Endothelial cell of umbilical vein (primary cell): ENCODE measurements around the gene ECEL1. TPM values are rescaled to one million over a fixed set of nuclear protein-coding genes. Genes with fewer than 3 reads are reported as not detected.

Experiments
- BruUV-seq: library from RNA; stranded (reverse); fragments of 400-500 nt; replicated peaks from 2 replicates; lab custom pipeline; 2021; lab: Mats Ljungman, UMichigan
- CTCF ChIA-PET: fragments of 300-600, 350-600 bp; sonication (Branson Sonifier 250); formaldehyde crosslinking; loops from one replicate; lab custom pipeline; 2021; ENCODE audit warnings: antibody characterized with exemption, inconsistent platforms; lab: Charles Lee
- POLR2A ChIA-PET: fragments of 300-600, 350-600 bp; sonication (Branson Sonifier 250); formaldehyde crosslinking; loops from one replicate; lab custom pipeline; 2021; ENCODE audit warnings: antibody characterized with exemption, inconsistent platforms; lab: Charles Lee
- DNase-seq: peaks from one replicate; pipeline ENCODE4 v3.0.0-alpha.2; 2011; ENCODE audit warnings: low read depth, low spot score
- FAIRE-seq: peaks from 2 replicates; lab custom pipeline; 2011; peaks lifted over from hg19 to GRCh38; lab: Jason Lieb, UNC
- H2AFZ ChIP-seq: 2 replicates; pipeline ENCODE4 v1.6.0; 2012; ENCODE audit warnings: low read depth, low read length, control low read depth, inconsistent platforms
- H3K27ac ChIP-seq: 2 replicates; pipeline ENCODE4 v1.5.1; 2011; ENCODE audit warnings: low read depth, mild to moderate bottlenecking, control low read depth, low read length, moderate library complexity; ENCODE audit not compliant: insufficient read depth
- H3K27me3 ChIP-seq, 2 experiments: 2 replicates each; pipeline versions ENCODE4 v1.6.0 to v1.6.1; 2011; ENCODE audit warnings: low read length in 2 of 2, mixed read lengths in 1 of 2; ENCODE audit not compliant: control insufficient read depth in 2 of 2, insufficient read depth in 2 of 2
- H3K36me3 ChIP-seq, 2 experiments: 2 replicates in 1 of 2; 3 replicates in 1 of 2; pipeline ENCODE4 v1.5.1; 2011; ENCODE audit warnings: low read length in 2 of 2, mild to moderate bottlenecking in 1 of 2, moderate library complexity in 1 of 2; ENCODE audit not compliant: control insufficient read depth in 2 of 2, insufficient read depth in 2 of 2; ENCODE audit errors: extremely low read depth in 1 of 2
- H3K4me1 ChIP-seq: 3 replicates; pipeline ENCODE4 v1.5.1; 2011; ENCODE audit warnings: mild to moderate bottlenecking, low read length; ENCODE audit not compliant: control insufficient read depth, insufficient read depth; ENCODE audit errors: extremely low read depth
- H3K4me2 ChIP-seq: 2 replicates; pipeline ENCODE4 v1.6.1; 2011; ENCODE audit warnings: low read length, control low read depth, mixed read lengths; ENCODE audit not compliant: insufficient read depth
- H3K4me3 ChIP-seq, 3 experiments: fragments of 200-600 bp in 1 of 3; sonication (generic), shearing (Covaris generic) in 1 of 3; replicated peaks in 1 of 3; 2 replicates each; pipeline ENCODE4 v1.5.1; 2011 to 2016; ENCODE audit warnings: control low read depth in 3 of 3, low read length in 3 of 3, mild to moderate bottlenecking in 2 of 3, inconsistent platforms in 1 of 3, low read depth in 1 of 3, moderate library complexity in 1 of 3; ENCODE audit not compliant: insufficient read depth in 1 of 3
- H3K79me2 ChIP-seq: 2 replicates; pipeline ENCODE4 v1.6.0; 2012; ENCODE audit warnings: low read length, inconsistent platforms; ENCODE audit not compliant: control insufficient read depth, insufficient read depth
- H3K9ac ChIP-seq: replicated peaks from 2 replicates; pipeline ENCODE3; 2011; ENCODE audit warnings: low read length, control low read depth; ENCODE audit not compliant: insufficient read depth; ENCODE audit errors: extremely low read depth
- H3K9me1 ChIP-seq: replicated peaks from 3 replicates; pipeline ENCODE4 v1.6.0; 2011; ENCODE audit warnings: mild to moderate bottlenecking, low read length; ENCODE audit not compliant: control insufficient read depth, insufficient read depth; ENCODE audit errors: extremely low read depth
- H3K9me3 ChIP-seq: replicated peaks from 2 replicates; pipeline ENCODE4 v1.5.1; 2012; ENCODE audit warnings: low read length, inconsistent platforms; ENCODE audit not compliant: control insufficient read depth, insufficient read depth
- H4K20me1 ChIP-seq: replicated peaks from 2 replicates; pipeline ENCODE3; 2011; ENCODE audit warnings: mild to moderate bottlenecking, low read length; ENCODE audit not compliant: control insufficient read depth, insufficient read depth; ENCODE audit errors: extremely low read depth
- EZH2 ChIP-seq: IDR thresholded peaks from 2 replicates; pipeline ENCODE4 v1.6.1; 2012; ENCODE audit warnings: borderline replicate concordance, low read depth, mild to moderate bottlenecking, moderate library complexity, low read length, inconsistent platforms; ENCODE audit not compliant: severe bottlenecking
- FOS ChIP-seq: IDR thresholded peaks from 2 replicates; pipeline ENCODE4 v1.6.1; 2011; ENCODE audit warnings: mild to moderate bottlenecking, low read length, moderate library complexity, borderline replicate concordance; ENCODE audit not compliant: insufficient read depth
- GATA2 ChIP-seq: IDR thresholded peaks from 2 replicates; pipeline ENCODE4 v1.7.0; 2011; ENCODE audit warnings: low read depth, mild to moderate bottlenecking, moderate library complexity, mixed read lengths, low read length; ENCODE audit not compliant: insufficient read length, insufficient read depth
- JUN ChIP-seq: IDR thresholded peaks from 2 replicates; pipeline ENCODE4 v1.6.1; 2011; ENCODE audit warnings: borderline replicate concordance, low read depth; ENCODE audit not compliant: insufficient read length, insufficient read depth
- MYC ChIP-seq: IDR thresholded peaks from one replicate; pipeline ENCODE4 v1.6.1; 2011; ENCODE audit warnings: mild to moderate bottlenecking, low read depth, low read length
- POLR2A ChIP-seq: IDR thresholded peaks from 2 replicates; pipeline ENCODE4 v1.6.1; 2012; ENCODE audit warnings: low read depth, mild to moderate bottlenecking, control low read depth, low read length
- POLR2AphosphoS5 ChIP-seq: IDR thresholded peaks from 2 replicates; pipeline ENCODE4 v1.6.1; 2012; ENCODE audit warnings: low read depth, mild to moderate bottlenecking, control low read depth, low read length, moderate library complexity; ENCODE audit not compliant: insufficient read depth
- dilution Hi-C: fragments of 300-500 bp; cut with MboI; formaldehyde crosslinking; loops from one replicate; pipeline ENCODE4 v1.15.0; 2019; ENCODE audit warnings: low sequenced_read_pairs; ENCODE audit not compliant: extremely low pct_ligation_motif_present
- intact Hi-C: fragments of 100-400 bp; cut with micrococcal nuclease; formaldehyde crosslinking; loops from one replicate; pipeline ENCODE4 v1.10.0; 2022
- polyA plus RNA-seq, 4 experiments: library from polyadenylated mRNA; depleted of rRNA in 3 of 4; stranded (reverse) in 3 of 4; unstranded in 1 of 4; fragments of >200 nt; gene quantifications; 2 replicates each; pipeline versions ENCODE4 v1.2.1 to v1.2.3, GENCODE V29; 2011 to 2012; ENCODE audit warnings: missing spikeins in 1 of 4
- total RNA-seq: library from RNA; stranded (reverse); gene quantifications from 2 replicates; pipeline ENCODE4 v1.2.3, GENCODE V29; 2021
- TF ChIP-seq, protein P1 (sequence below), 2 donors: IDR thresholded peaks; 1 replicate in 1 of 2; 2 replicates in 1 of 2; pipeline ENCODE4 v1.5.1; 2011; ENCODE audit warnings: low read length in 2 of 2, mild to moderate bottlenecking in 2 of 2, moderate library complexity in 2 of 2, control low read depth in 1 of 2, inconsistent platforms in 1 of 2, low read depth in 1 of 2; ENCODE audit not compliant: insufficient read depth in 1 of 2; ENCODE audit errors: extremely low read depth in 1 of 2
- TF ChIP-seq, protein P2 (sequence below): IDR thresholded peaks from 2 replicates; pipeline ENCODE4 v1.6.1; 2011; ENCODE audit not compliant: insufficient read depth, insufficient read length

ECEL1 gene
- total and polyA plus RNA-seq, 2 donors (not counting 3 experiments of a cell fraction or from before 2014, with no cell fraction given), result not detected

DNA sequence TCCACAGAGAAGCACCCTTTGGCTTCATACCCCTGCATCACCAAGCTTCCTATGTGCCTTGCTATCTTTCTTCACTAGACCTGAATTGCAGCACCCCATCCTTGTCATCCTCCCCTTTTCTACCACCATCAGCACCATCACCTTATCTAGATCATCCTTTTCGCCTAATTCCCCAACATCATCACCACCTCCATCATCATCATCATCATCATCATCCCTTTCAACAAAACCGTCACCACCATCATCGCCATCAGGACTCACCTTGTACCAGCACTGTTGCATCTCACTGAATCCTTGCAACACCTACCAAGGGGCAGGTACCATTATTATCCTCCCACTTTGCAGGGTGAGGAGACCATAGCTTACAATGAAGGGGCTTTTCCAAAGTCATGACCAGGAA, 10.8 kb upstream of the ECEL1 start:
- intact Hi-C loops, result no loop called here
- POLR2A ChIA-PET, result no interaction called here

More for the DNA sequence above, 10.8 kb upstream of the ECEL1 start:
- Histone ChIP-seq H2AFZ (no peak overlapping the region), H3K4me2 (no peak overlapping the region), H3K27ac (no peak overlapping the region), H3K4me1 (no peaks in the 10 kb centered on the region), H3K9me1 (no peaks in the 10 kb centered on the region), H3K4me3 (no peak overlapping the region), H4K20me1 (no peaks in the 10 kb centered on the region), H3K9me3 (no peaks in the 10 kb centered on the region), H3K27me3 (peaks cover 9 to 11% of the 10 kb centered on the region in 2 experiments), H3K79me2 (no peaks in the 10 kb centered on the region), H3K36me3 (no peaks in the 10 kb centered on the region), H3K9ac (no peak overlapping the region)
- FAIRE-seq (no peak), DNase-seq (no peak)
- TF ChIP-seq EZH2 (no peak), GATA2 (no peak), JUN (no peak), POLR2A (no peak), POLR2AphosphoS5 (no peak), MYC (no peak), FOS (no peak)
- TF ChIP-seq, protein P1, sequence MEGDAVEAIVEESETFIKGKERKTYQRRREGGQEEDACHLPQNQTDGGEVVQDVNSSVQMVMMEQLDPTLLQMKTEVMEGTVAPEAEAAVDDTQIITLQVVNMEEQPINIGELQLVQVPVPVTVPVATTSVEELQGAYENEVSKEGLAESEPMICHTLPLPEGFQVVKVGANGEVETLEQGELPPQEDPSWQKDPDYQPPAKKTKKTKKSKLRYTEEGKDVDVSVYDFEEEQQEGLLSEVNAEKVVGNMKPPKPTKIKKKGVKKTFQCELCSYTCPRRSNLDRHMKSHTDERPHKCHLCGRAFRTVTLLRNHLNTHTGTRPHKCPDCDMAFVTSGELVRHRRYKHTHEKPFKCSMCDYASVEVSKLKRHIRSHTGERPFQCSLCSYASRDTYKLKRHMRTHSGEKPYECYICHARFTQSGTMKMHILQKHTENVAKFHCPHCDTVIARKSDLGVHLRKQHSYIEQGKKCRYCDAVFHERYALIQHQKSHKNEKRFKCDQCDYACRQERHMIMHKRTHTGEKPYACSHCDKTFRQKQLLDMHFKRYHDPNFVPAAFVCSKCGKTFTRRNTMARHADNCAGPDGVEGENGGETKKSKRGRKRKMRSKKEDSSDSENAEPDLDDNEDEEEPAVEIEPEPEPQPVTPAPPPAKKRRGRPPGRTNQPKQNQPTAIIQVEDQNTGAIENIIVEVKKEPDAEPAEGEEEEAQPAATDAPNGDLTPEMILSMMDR (IDR thresholded peaks at IDR 0.05; ENCODE audit: extremely low read depth in 1 of 2, insufficient read depth in 1 of 2, low read depth in 1 of 2, low read length in 2 of 2), result no peak
- TF ChIP-seq, protein P2, sequence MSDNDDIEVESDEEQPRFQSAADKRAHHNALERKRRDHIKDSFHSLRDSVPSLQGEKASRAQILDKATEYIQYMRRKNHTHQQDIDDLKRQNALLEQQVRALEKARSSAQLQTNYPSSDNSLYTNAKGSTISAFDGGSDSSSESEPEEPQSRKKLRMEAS, result no peak
- dilution Hi-C loops, result no loop called here
- CTCF ChIA-PET, result no interaction called here
- BruUV-seq, result no TSS peak
